H9 (cell line): ENCODE data around the gene PLA2G4D. TPM values are rescaled to one million over a fixed set of nuclear protein-coding genes. Genes with fewer than 3 reads are reported as not detected.

Source experiments
- DNase-seq: peaks from one replicate; pipeline ENCODE4 v3.0.0-alpha.2; 2017
- H2AFZ ChIP-seq: one replicate; pipeline ENCODE4 v1.6.1; 2013; ENCODE audit warnings: mild to moderate bottlenecking, low read length, control low read depth, moderate library complexity
- H2AK5ac ChIP-seq: 2 replicates; pipeline ENCODE4 v1.6.1; 2013; ENCODE audit warnings: low read length, control low read depth, mixed read lengths; ENCODE audit not compliant: insufficient read length
- H2BK120ac ChIP-seq: one replicate; pipeline ENCODE4 v1.6.1; 2013; ENCODE audit warnings: low read depth, mild to moderate bottlenecking, low read length, control low read depth, inconsistent platforms; ENCODE audit not compliant: poor library complexity, severe bottlenecking
- H2BK12ac ChIP-seq: 2 replicates; pipeline ENCODE4 v1.6.1; 2013; ENCODE audit warnings: low read length, control low read depth, mixed read lengths, low read depth; ENCODE audit not compliant: insufficient read length
- H2BK15ac ChIP-seq: 2 replicates; pipeline ENCODE4 v1.6.1; 2013; ENCODE audit warnings: low read depth, low read length, control low read depth
- H2BK20ac ChIP-seq: one replicate; pipeline ENCODE4 v1.6.1; 2013; ENCODE audit warnings: low read depth, mild to moderate bottlenecking, low read length, control low read depth, inconsistent platforms; ENCODE audit not compliant: poor library complexity, severe bottlenecking
- H2BK5ac ChIP-seq: 2 replicates; pipeline ENCODE4 v1.6.1; 2013; ENCODE audit warnings: low read length, control low read depth, mixed read lengths; ENCODE audit not compliant: insufficient read length
- H3K14ac ChIP-seq: 2 replicates; pipeline ENCODE4 v1.6.1; 2013; ENCODE audit warnings: low read length, control low read depth; ENCODE audit not compliant: insufficient read depth
- H3K18ac ChIP-seq: 2 replicates; pipeline ENCODE4 v1.6.1; 2013; ENCODE audit warnings: low read depth, mild to moderate bottlenecking, mixed read lengths, low read length, control low read depth; ENCODE audit not compliant: insufficient read length
- H3K23ac ChIP-seq: 2 replicates; pipeline ENCODE4 v1.6.1; 2013; ENCODE audit warnings: low read length, control low read depth, mixed read lengths, low read depth; ENCODE audit not compliant: insufficient read length
- H3K23me2 ChIP-seq: 2 replicates; pipeline ENCODE4 v1.6.1; 2013; ENCODE audit warnings: low read depth, mild to moderate bottlenecking, mixed read lengths, low read length, control low read depth; ENCODE audit not compliant: insufficient read length, poor library complexity, severe bottlenecking
- H3K27ac ChIP-seq: 2 replicates; pipeline ENCODE4 v1.5.1; 2013; ENCODE audit warnings: low read length, control low read depth, mixed read lengths, low read depth; ENCODE audit not compliant: insufficient read length
- H3K27me3 ChIP-seq: 2 replicates; pipeline ENCODE4 v1.6.1; 2013; ENCODE audit warnings: low read length, control low read depth, inconsistent platforms; ENCODE audit not compliant: insufficient read depth
- H3K4ac ChIP-seq: 2 replicates; pipeline ENCODE4 v1.6.1; 2013; ENCODE audit warnings: low read depth, mild to moderate bottlenecking, control low read depth, inconsistent platforms, low read length, moderate library complexity
- H3K4me1 ChIP-seq: 2 replicates; pipeline ENCODE4 v1.6.1; 2013; ENCODE audit warnings: low read length, control low read depth, inconsistent platforms; ENCODE audit not compliant: insufficient read depth
- H3K4me2 ChIP-seq: 2 replicates; pipeline ENCODE4 v1.6.1; 2013; ENCODE audit warnings: low read length, control low read depth, mixed read lengths; ENCODE audit not compliant: insufficient read length, insufficient read depth
- H3K56ac ChIP-seq: 2 replicates; pipeline ENCODE4 v1.6.1; 2013; ENCODE audit warnings: low read depth, mild to moderate bottlenecking, mixed read lengths, low read length, control low read depth; ENCODE audit not compliant: insufficient read length
- H3K79me1 ChIP-seq: 2 replicates; pipeline ENCODE4 v1.6.1; 2013; ENCODE audit warnings: low read depth, mild to moderate bottlenecking, moderate library complexity, low read length, control low read depth, inconsistent platforms; ENCODE audit not compliant: insufficient read depth, poor library complexity, severe bottlenecking
- H3K79me2 ChIP-seq: 2 replicates; pipeline ENCODE4 v1.6.1; 2013; ENCODE audit warnings: low read length, control low read depth, inconsistent platforms; ENCODE audit not compliant: insufficient read depth
- H3K9ac ChIP-seq: 2 replicates; pipeline ENCODE4 v1.6.1; 2013; ENCODE audit warnings: low read length, control low read depth, mixed read lengths; ENCODE audit not compliant: insufficient read length; ENCODE audit errors: extremely low read depth
- H3K9me3 ChIP-seq: one replicate; pipeline ENCODE4 v1.6.1; 2013; ENCODE audit warnings: low read depth, low read length, inconsistent platforms; ENCODE audit not compliant: control insufficient read depth
- H3T11ph ChIP-seq: one replicate; pipeline ENCODE4 v1.6.1; 2013; ENCODE audit warnings: mild to moderate bottlenecking, low read length, control low read depth, inconsistent platforms
- H4K20me1 ChIP-seq: one replicate; pipeline ENCODE4 v1.6.1; 2013; ENCODE audit not compliant: control insufficient read depth, insufficient read length, insufficient read depth
- H4K5ac ChIP-seq: 2 replicates; pipeline ENCODE4 v1.6.1; 2013; ENCODE audit warnings: low read depth, mild to moderate bottlenecking, mixed read lengths, low read length, control low read depth; ENCODE audit not compliant: insufficient read length
- H4K8ac ChIP-seq: replicated peaks from 2 replicates; pipeline ENCODE4 v1.6.1; 2013; ENCODE audit warnings: low read length, control low read depth, mixed read lengths, low read depth; ENCODE audit not compliant: insufficient read length
- H4K91ac ChIP-seq: 2 replicates; pipeline ENCODE4 v1.6.1; 2013; ENCODE audit warnings: low read depth, mild to moderate bottlenecking, moderate library complexity, mixed read lengths, low read length, control low read depth; ENCODE audit not compliant: insufficient read length
- H3K27ac Mint-ChIP-seq, 3 experiments: 2 replicates in 2 of 3; 3 replicates in 1 of 3; pipeline ENCODE4 v1.8.0; 2020 to 2021; ENCODE audit warnings: mixed read lengths in 3 of 3, mild to moderate bottlenecking in 1 of 3, moderate library complexity in 1 of 3
- H3K27me3 Mint-ChIP-seq: 2 replicates; pipeline ENCODE4 v1.8.0; 2021; ENCODE audit warnings: low read depth, mild to moderate bottlenecking, moderate library complexity, mixed read lengths
- H3K36me3 Mint-ChIP-seq, 3 experiments: 2 replicates in 2 of 3; 3 replicates in 1 of 3; pipeline ENCODE4 v1.8.0; 2020 to 2021; ENCODE audit warnings: low read depth in 3 of 3, mixed read lengths in 3 of 3; ENCODE audit not compliant: insufficient read depth in 1 of 3
- H3K4me1 Mint-ChIP-seq, 2 experiments: 2 replicates each; pipeline ENCODE4 v1.8.0; 2020; ENCODE audit warnings: mixed read lengths in 2 of 2
- H3K4me3 Mint-ChIP-seq, 2 experiments: 2 replicates in 1 of 2; 3 replicates in 1 of 2; pipeline ENCODE4 v1.8.0; 2020 to 2021; ENCODE audit warnings: mild to moderate bottlenecking in 2 of 2, mixed read lengths in 2 of 2, moderate library complexity in 1 of 2
- H3K9me3 Mint-ChIP-seq, 2 experiments: 2 replicates in 1 of 2; 3 replicates in 1 of 2; pipeline ENCODE4 v1.8.0; 2020; ENCODE audit warnings: mild to moderate bottlenecking in 2 of 2, mixed read lengths in 2 of 2, moderate library complexity in 1 of 2
- WGBS: extraction: QIAGEN DNeasy Blood & Tissue Kit; methylation state at CpG from one replicate; pipeline ENCODE4 v1.1.7; 2013; ENCODE audit warnings: missing lambda C conversion rate, low lambda C conversion rate, mixed read lengths; ENCODE audit not compliant: insufficient read length; ENCODE audit errors: extremely low coverage; 5-methylcytosine and 5-hydroxymethylcytosine counted together
- total RNA-seq: library from RNA; stranded (reverse); gene quantifications from 2 replicates; pipeline ENCODE4 v1.2.1, GENCODE V29; 2021
- TF ChIP-seq, protein P1 (sequence below): fragments of 200-600 bp; sonication (generic); conservative IDR thresholded peaks from 3 replicates; pipeline ENCODE4 v1.8.0; 2021; ENCODE audit warnings: antibody characterized with exemption, mild to moderate bottlenecking

The PLA2G4D gene
- total RNA-seq, 1 experiment from 2014 or later = 0.33 TPM

DNA sequence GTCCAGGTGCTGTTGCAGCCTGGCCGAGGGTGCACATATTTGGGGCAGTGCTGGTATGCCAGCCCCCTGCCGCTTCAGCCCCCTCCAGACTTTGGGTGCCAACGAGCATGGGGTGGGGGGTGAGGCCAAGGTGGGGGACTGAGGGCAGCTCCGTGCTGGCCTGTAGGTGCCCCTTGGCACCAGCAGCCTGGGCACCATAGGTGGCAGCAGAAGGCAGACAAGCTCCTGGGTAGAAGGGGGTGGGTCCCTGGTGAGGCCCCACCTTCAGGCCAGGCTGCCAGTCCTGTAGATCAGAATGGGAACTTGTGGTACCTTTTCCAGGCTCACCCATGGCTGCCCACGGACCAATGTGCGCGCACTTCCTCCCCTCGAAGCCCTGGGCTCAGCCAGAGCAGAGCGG lies 57.4 kb downstream of the PLA2G4D start:
- no peak overlapping the region for H3K18ac ChIP-seq
- H3K27me3 Mint-ChIP-seq = no peaks in the 10 kb centered on the region; the same call in 1 of the 2 replicates
- no peak overlapping the region for H2BK5ac ChIP-seq
- no peak overlapping the region for H2BK20ac ChIP-seq
- no peak overlapping the region for H2BK15ac ChIP-seq
- no peak overlapping the region for H3K27ac ChIP-seq
- no peak overlapping the region for H4K91ac ChIP-seq
- H3K14ac ChIP-seq = no peak overlapping the region; the same call in 1 of the 2 replicates
- no peak overlapping the region for H4K5ac ChIP-seq
- no peak overlapping the region for H2AK5ac ChIP-seq
- H3K56ac ChIP-seq = no peak overlapping the region
- H2BK12ac ChIP-seq = no peak overlapping the region
- no peak overlapping the region for H3K4me2 ChIP-seq
- H3K23ac ChIP-seq = no peak overlapping the region
- peaks cover 14% of the 10 kb centered on the region in 2 experiments for H3K4me1 Mint-ChIP-seq
- no peaks in the 10 kb centered on the region for H4K20me1 ChIP-seq
- H2BK120ac ChIP-seq = no peak overlapping the region
- H3K23me2 ChIP-seq = no peaks in the 10 kb centered on the region
- TF ChIP-seq, protein P1, sequence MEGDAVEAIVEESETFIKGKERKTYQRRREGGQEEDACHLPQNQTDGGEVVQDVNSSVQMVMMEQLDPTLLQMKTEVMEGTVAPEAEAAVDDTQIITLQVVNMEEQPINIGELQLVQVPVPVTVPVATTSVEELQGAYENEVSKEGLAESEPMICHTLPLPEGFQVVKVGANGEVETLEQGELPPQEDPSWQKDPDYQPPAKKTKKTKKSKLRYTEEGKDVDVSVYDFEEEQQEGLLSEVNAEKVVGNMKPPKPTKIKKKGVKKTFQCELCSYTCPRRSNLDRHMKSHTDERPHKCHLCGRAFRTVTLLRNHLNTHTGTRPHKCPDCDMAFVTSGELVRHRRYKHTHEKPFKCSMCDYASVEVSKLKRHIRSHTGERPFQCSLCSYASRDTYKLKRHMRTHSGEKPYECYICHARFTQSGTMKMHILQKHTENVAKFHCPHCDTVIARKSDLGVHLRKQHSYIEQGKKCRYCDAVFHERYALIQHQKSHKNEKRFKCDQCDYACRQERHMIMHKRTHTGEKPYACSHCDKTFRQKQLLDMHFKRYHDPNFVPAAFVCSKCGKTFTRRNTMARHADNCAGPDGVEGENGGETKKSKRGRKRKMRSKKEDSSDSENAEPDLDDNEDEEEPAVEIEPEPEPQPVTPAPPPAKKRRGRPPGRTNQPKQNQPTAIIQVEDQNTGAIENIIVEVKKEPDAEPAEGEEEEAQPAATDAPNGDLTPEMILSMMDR = no peak
- H3K4me1 ChIP-seq = peaks cover 9% of the 10 kb centered on the region; the same call in 1 of the 2 replicates
- H3K9me3 Mint-ChIP-seq = peaks cover 0 to 6% of the 10 kb centered on the region in 2 experiments; a peak in 1 of 5 replicates
- DNase-seq = no peak
- H3K9ac ChIP-seq = no peak overlapping the region
- H3K79me2 ChIP-seq = no peaks in the 10 kb centered on the region
- no peak overlapping the region for H3K4me3 Mint-ChIP-seq
- no peak overlapping the region for H2AFZ ChIP-seq
- H3K36me3 Mint-ChIP-seq = no peaks in the 10 kb centered on the region; a peak in 1 of 7 replicates
- no CpG with 5 or more reads among the region's 9 CpGs for WGBS
- H3K9me3 ChIP-seq = no peaks in the 10 kb centered on the region
- no peak overlapping the region for H4K8ac ChIP-seq
- H3K4ac ChIP-seq = no peak overlapping the region
- no peaks in the 10 kb centered on the region for H3K27me3 ChIP-seq
- H3K27ac Mint-ChIP-seq = no peak overlapping the region; a peak in 1 of 7 replicates
- H3K79me1 ChIP-seq = no peaks in the 10 kb centered on the region
- H3T11ph ChIP-seq = no peak overlapping the region
